Coronary artery (tissue), 2 donors: ENCODE data around the gene ETDA.
"Not testable (repeated sequence)": the region's sequence is repeated elsewhere in the genome, so short reads cannot be mapped to it uniquely, and the experiment has no call there.

Source experiments
- DNase-seq: peaks from one replicate; pipeline ENCODE4 v3.0.0-alpha.2; 2017; ENCODE audit warnings: low spot score
- H3K27ac ChIP-seq, 2 donors: fragments of 200-600 bp; sonication (generic); one replicate each; pipeline ENCODE4 v1.5.1; 2016 to 2019
- H3K4me3 ChIP-seq: fragments of 200-600 bp; sonication (generic); 2 replicates; pipeline ENCODE4 v1.5.1; 2016; ENCODE audit warnings: mild to moderate bottlenecking, moderate library complexity
- CTCF ChIP-seq: fragments of 200-600 bp; sonication (generic); IDR thresholded peaks from one replicate; pipeline ENCODE4 v1.5.1; 2019; ENCODE audit warnings: antibody characterized with exemption

The ETDA gene

GRCh38 chrX:135252011-135252518 is at the start of gene ETDA:
Gene ETDA, plus strand, starts transcription at chrX:135252061. Its CDS starts 1,216 bp downstream, at chrX:135253277.
- not testable (repeated sequence) for H3K27ac ChIP-seq, DNase-seq, H3K4me3 ChIP-seq

GRCh38 chrX:135206427-135206826 is 45.4 kb upstream of the ETDA start:
- H3K4me3 ChIP-seq, DNase-seq: not testable (repeated sequence)

GRCh38 chrX:135213200-135213844 is 38.5 kb upstream of the ETDA start:
- Histone ChIP-seq H3K4me3 (no peak overlapping the region), H3K27ac (no peak overlapping the region)
- no peak for TF ChIP-seq CTCF
- no peak for DNase-seq

More at GRCh38 chrX:135206427-135206826, 45.4 kb upstream of the ETDA start:
- not testable (repeated sequence) for H3K27ac ChIP-seq

GRCh38 chrX:135245989-135246388 is 5.9 kb upstream of the ETDA start:
- not testable (repeated sequence) for H3K27ac ChIP-seq, H3K4me3 ChIP-seq, DNase-seq

- not testable (repeated sequence) for DNase-seq, H3K4me3 ChIP-seq, H3K27ac ChIP-seq
These were observed 4.3 kb downstream of the ETDA start for GRCh38 chrX:135256087-135256684.

GRCh38 chrX:135256923-135257322 is 5.1 kb downstream of the ETDA start:
- TF ChIP-seq CTCF = no peak
- no peak overlapping the region for H3K27ac ChIP-seq
- DNase-seq = no peak
- H3K4me3 ChIP-seq = no peak overlapping the region

GRCh38 chrX:135257469-135257868 is 5.6 kb downstream of the ETDA start:
- no peak for DNase-seq
- Histone ChIP-seq H3K4me3 (no peak overlapping the region), H3K27ac (no peak overlapping the region)
- no peak for TF ChIP-seq CTCF

GRCh38 chrX:135260976-135261375 is 9.1 kb downstream of the ETDA start:
- not testable (repeated sequence) for H3K4me3 ChIP-seq, H3K27ac ChIP-seq, DNase-seq

GRCh38 chrX:135263376-135263775 is 11.5 kb downstream of the ETDA start:
- H3K27ac ChIP-seq, DNase-seq, H3K4me3 ChIP-seq: not testable (repeated sequence)

- DNase-seq = no peak
- no peak for TF ChIP-seq CTCF
- no peak overlapping the region for H3K4me3 ChIP-seq
- H3K27ac ChIP-seq = no peak overlapping the region
These were observed 12.3 kb downstream of the ETDA start for GRCh38 chrX:135264206-135264605.
